Keratinocyte (primary cell): ENCODE measurements around the gene PLEKHA8.

Source experiments
- EZH2 ChIP-seq: IDR thresholded peaks from one replicate; pipeline ENCODE4 v1.6.1; 2012; ENCODE audit warnings: inconsistent platforms, mild to moderate bottlenecking, low read length, moderate library complexity
- TF ChIP-seq, protein P1 (sequence below), 3 experiments: IDR thresholded peaks in 1 of 3; conservative IDR thresholded peaks in 1 of 3; optimal IDR thresholded peaks in 1 of 3; 2 replicates in 2 of 3; 3 replicates in 1 of 3; pipeline versions ENCODE3 to v1.5.1; 2011; ENCODE audit warnings: low read length in 3 of 3, mild to moderate bottlenecking in 3 of 3, moderate library complexity in 2 of 3, control low read depth in 1 of 3, inconsistent platforms in 1 of 3; ENCODE audit not compliant: insufficient read depth in 2 of 3; ENCODE audit errors: extremely low read depth in 1 of 3

GRCh38 chr7:30003098-30003497, 25.1 kb upstream of the PLEKHA8 start:
- TF ChIP-seq, protein P1, sequence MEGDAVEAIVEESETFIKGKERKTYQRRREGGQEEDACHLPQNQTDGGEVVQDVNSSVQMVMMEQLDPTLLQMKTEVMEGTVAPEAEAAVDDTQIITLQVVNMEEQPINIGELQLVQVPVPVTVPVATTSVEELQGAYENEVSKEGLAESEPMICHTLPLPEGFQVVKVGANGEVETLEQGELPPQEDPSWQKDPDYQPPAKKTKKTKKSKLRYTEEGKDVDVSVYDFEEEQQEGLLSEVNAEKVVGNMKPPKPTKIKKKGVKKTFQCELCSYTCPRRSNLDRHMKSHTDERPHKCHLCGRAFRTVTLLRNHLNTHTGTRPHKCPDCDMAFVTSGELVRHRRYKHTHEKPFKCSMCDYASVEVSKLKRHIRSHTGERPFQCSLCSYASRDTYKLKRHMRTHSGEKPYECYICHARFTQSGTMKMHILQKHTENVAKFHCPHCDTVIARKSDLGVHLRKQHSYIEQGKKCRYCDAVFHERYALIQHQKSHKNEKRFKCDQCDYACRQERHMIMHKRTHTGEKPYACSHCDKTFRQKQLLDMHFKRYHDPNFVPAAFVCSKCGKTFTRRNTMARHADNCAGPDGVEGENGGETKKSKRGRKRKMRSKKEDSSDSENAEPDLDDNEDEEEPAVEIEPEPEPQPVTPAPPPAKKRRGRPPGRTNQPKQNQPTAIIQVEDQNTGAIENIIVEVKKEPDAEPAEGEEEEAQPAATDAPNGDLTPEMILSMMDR (optimal IDR thresholded peaks at IDR 0.05 in 1 of 3, IDR thresholded peaks at IDR 0.05 in 1 of 3, conservative IDR thresholded peaks at IDR 0.05 in 1 of 3; ENCODE audit: extremely low read depth in 1 of 3, insufficient read depth in 2 of 3, low read length in 3 of 3) = no peak
- TF ChIP-seq EZH2 = no peak
